Ishikawa (cell line): ENCODE measurements around the gene ZNF701.

Experiments used
- CEBPB ChIP-seq: IDR thresholded peaks from 2 replicates; pipeline ENCODE4 v1.6.1; 2012
- CREB1 ChIP-seq: IDR thresholded peaks from 2 replicates; pipeline ENCODE4 v1.6.1; 2012; ENCODE audit warnings: low read depth
- EGR1 ChIP-seq: IDR thresholded peaks from 2 replicates; pipeline ENCODE4 v1.6.1; 2012
- EP300 ChIP-seq: IDR thresholded peaks from 2 replicates; pipeline ENCODE4 v1.6.1; 2012; ENCODE audit warnings: borderline replicate concordance
- FOXM1 ChIP-seq: IDR thresholded peaks from 2 replicates; pipeline ENCODE4 v1.6.1; 2012; ENCODE audit warnings: low read depth, borderline replicate concordance
- NFIC ChIP-seq: IDR thresholded peaks from 2 replicates; pipeline ENCODE4 v1.6.1; 2012
- RAD21 ChIP-seq: IDR thresholded peaks from 2 replicates; pipeline ENCODE4 v1.6.1; 2012; ENCODE audit warnings: low read depth
- TAF1 ChIP-seq: IDR thresholded peaks from 2 replicates; pipeline ENCODE4 v1.6.1; 2012; ENCODE audit warnings: low read depth, mild to moderate bottlenecking
- TCF12 ChIP-seq: IDR thresholded peaks from 2 replicates; pipeline ENCODE4 v1.6.1; 2012; ENCODE audit warnings: low read depth
- TEAD4 ChIP-seq: IDR thresholded peaks from 2 replicates; pipeline ENCODE4 v1.6.1; 2012
- YY1 ChIP-seq: IDR thresholded peaks from 2 replicates; pipeline ENCODE4 v1.6.1; 2012; ENCODE audit warnings: low read depth
- ZBTB7A ChIP-seq: IDR thresholded peaks from 2 replicates; pipeline ENCODE4 v1.6.1; 2012; ENCODE audit warnings: low read depth
- TF ChIP-seq, protein P1 (sequence below): IDR thresholded peaks from 2 replicates; pipeline ENCODE4 v1.6.1; 2012; ENCODE audit warnings: low read depth, mild to moderate bottlenecking
- TF ChIP-seq, protein P2 (sequence below): IDR thresholded peaks from 2 replicates; pipeline ENCODE4 v1.6.1; 2012
- TF ChIP-seq, protein P3 (sequence below): IDR thresholded peaks from 2 replicates; pipeline ENCODE4 v1.6.1; 2012

Gene ZNF701

DNA sequence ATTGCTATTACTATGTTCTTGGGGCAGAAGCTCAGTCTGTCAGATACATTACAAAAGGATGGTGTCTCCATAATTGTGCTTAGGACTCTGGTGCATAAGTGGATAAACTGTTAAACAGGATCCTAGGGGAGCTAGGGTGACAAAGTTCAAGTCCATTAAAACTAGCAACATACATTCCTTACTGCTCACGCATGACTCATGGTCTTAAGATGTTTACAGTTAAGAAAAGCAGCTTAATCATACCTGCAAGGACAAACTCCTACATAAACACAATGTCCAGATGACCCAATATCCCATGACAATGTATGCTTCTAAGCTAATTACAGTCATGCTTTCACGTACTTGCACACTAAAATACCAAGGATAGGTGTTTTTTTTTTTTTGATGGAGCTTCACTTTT, 3.5 kb upstream of the ZNF701 start:
- TF ChIP-seq EP300 (no peak), CREB1 (no peak), TEAD4 (no peak), CEBPB (no peak), RAD21 (no peak), NFIC (no peak), FOXM1 (no peak), TCF12 (no peak)
- TF ChIP-seq, protein P1, sequence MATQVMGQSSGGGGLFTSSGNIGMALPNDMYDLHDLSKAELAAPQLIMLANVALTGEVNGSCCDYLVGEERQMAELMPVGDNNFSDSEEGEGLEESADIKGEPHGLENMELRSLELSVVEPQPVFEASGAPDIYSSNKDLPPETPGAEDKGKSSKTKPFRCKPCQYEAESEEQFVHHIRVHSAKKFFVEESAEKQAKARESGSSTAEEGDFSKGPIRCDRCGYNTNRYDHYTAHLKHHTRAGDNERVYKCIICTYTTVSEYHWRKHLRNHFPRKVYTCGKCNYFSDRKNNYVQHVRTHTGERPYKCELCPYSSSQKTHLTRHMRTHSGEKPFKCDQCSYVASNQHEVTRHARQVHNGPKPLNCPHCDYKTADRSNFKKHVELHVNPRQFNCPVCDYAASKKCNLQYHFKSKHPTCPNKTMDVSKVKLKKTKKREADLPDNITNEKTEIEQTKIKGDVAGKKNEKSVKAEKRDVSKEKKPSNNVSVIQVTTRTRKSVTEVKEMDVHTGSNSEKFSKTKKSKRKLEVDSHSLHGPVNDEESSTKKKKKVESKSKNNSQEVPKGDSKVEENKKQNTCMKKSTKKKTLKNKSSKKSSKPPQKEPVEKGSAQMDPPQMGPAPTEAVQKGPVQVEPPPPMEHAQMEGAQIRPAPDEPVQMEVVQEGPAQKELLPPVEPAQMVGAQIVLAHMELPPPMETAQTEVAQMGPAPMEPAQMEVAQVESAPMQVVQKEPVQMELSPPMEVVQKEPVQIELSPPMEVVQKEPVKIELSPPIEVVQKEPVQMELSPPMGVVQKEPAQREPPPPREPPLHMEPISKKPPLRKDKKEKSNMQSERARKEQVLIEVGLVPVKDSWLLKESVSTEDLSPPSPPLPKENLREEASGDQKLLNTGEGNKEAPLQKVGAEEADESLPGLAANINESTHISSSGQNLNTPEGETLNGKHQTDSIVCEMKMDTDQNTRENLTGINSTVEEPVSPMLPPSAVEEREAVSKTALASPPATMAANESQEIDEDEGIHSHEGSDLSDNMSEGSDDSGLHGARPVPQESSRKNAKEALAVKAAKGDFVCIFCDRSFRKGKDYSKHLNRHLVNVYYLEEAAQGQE, result no peak

DNA sequence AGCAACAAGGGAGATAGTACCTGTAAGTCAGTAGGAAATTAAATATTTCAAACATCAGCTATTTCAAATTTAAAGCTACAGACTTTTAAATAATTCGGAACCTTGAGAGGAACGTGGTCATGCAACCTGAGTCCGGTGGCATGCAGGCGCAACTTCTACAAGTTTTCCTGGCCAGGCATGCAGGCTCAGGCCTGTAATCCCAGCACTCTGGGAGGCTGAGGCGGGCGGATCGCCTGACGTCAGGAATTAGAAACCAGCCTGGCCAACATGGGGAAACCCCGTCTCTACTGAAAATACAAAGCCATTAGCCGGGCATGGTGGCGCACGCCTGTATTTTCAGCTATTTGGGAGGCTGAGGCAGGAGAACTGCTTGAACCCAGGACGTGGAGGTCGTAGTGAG, 2.2 kb upstream of the ZNF701 start:
- TF ChIP-seq TCF12, result no peak
- TF ChIP-seq, protein P1, result no peak
- TF ChIP-seq RAD21, result no peak
- no peak for TF ChIP-seq TAF1
- TF ChIP-seq CREB1, result no peak
- no peak for TF ChIP-seq TEAD4
- TF ChIP-seq YY1, result no peak
- no peak for TF ChIP-seq NFIC
- TF ChIP-seq ZBTB7A, result no peak
- no peak for TF ChIP-seq EGR1

DNA sequence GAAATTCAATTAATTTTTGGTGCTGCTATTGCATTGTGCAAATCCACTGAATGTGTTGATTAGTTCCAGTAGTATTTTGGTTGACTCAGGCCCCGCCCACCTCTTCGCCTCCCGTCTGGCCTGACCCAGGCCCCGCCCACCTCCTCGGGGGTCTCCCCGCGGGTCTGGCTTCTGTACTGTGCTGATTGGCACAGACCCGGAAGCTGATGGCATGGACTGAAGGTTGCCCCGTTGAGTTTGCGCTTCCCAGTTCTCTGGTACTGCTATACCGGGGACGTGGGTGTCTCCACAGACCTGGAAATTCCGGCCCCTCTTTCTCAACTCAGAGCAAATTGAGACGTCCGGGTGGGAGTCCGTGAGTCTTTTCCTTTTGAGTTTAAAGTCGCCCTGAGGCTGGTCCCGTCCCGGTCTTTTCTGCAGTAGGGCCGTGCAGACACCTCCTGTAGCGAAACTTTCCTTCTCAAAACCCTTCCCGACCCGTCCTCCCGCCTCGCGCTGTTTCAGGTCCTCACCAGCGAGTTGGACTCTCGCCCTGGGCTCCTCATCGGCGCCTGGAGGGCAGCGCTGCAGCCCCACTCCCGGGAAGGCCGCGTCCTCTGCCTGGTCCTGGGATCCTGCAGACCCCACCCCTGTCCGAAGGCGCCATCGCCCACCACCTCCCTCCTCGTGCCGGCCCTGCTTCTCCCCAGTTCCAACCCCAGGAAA, 14.8 kb downstream of the ZNF701 start:
- no peak for TF ChIP-seq EGR1
- TF ChIP-seq, protein P2, sequence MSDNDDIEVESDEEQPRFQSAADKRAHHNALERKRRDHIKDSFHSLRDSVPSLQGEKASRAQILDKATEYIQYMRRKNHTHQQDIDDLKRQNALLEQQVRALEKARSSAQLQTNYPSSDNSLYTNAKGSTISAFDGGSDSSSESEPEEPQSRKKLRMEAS, result no peak

DNA sequence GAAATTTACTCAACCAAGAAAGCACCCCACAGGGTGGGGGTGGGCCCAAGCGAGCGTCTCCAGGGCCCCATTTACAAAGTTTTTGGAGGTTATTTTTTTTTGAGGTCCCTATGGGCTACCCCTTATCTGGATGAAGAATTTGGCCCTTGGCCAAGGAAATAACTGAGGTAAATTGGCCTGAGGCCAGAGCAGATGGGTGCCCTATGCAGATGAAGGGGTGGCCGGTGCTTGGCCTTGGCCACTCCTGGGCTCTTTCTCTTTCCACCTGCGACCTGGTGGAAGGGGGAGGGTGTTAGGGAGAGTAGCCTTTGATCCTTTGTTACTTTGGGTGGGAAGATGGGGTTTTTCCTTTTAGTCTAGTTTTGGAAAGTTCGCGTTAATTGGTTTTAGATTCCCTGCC, 15.5 kb downstream of the ZNF701 start:
- TF ChIP-seq NFIC, result 0 out of 2 replicates have a peak, but pooled peaks have one; percentile 18
- TF ChIP-seq, protein P1, result no peak

DNA sequence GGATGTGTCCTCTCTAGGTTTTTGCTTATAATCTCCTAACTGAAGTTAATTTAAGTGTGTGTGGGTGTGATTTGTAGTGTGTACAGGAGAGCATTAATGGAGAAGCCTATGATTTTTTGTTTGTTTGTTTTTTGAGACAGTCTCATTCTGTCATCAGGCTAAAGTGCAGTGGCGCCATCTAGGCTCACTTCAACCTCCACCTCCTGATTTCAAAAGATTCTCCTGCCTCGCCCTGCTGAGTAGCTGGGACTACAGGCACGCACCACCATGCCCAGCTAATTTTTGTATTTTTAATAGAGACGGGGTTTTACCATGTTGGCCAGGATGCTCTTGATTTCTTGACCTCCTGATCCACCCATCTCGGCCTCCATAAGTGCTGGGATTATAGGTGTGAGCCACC, 20.6 kb downstream of the ZNF701 start:
- TF ChIP-seq CEBPB, result no peak
- TF ChIP-seq FOXM1, result no peak
- TF ChIP-seq RAD21, result no peak
- TF ChIP-seq, protein P1, result no peak
- TF ChIP-seq, protein P3, sequence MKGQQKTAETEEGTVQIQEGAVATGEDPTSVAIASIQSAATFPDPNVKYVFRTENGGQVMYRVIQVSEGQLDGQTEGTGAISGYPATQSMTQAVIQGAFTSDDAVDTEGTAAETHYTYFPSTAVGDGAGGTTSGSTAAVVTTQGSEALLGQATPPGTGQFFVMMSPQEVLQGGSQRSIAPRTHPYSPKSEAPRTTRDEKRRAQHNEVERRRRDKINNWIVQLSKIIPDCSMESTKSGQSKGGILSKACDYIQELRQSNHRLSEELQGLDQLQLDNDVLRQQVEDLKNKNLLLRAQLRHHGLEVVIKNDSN, result no peak
- no peak for TF ChIP-seq NFIC
- TF ChIP-seq TCF12, result no peak
- TF ChIP-seq TAF1, result no peak
